ENCODE results near the gene IL12A.

IL12A gene

DNA sequence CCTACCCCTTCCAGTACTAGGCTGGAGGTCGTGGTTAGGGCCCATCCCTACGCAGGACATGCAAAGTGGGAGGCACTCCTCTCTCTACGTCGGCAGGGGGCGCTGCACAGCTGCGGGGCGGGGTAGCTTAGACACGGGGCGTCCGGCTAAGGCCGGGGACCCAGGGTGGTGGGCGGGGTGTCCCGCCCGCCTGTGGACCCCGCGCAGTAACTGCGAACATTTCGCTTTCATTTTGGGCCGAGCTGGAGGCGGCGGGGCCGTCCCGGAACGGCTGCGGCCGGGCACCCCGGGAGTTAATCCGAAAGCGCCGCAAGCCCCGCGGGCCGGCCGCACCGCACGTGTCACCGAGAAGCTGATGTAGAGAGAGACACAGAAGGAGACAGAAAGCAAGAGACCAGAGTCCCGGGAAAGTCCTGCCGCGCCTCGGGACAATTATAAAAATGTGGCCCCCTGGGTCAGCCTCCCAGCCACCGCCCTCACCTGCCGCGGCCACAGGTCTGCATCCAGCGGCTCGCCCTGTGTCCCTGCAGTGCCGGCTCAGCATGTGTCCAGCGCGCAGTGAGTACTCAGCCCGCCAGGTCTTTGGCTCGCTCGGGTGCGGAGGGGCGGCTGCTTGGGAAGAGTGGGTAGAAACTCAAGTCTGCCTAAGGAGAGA lies at the start of gene IL12A:
Gene IL12A, plus strand, starts transcription at position 219 of the 655 bp plus-strand sequence.
- peak; percentile 78 to 88 for DNase-seq

DNA sequence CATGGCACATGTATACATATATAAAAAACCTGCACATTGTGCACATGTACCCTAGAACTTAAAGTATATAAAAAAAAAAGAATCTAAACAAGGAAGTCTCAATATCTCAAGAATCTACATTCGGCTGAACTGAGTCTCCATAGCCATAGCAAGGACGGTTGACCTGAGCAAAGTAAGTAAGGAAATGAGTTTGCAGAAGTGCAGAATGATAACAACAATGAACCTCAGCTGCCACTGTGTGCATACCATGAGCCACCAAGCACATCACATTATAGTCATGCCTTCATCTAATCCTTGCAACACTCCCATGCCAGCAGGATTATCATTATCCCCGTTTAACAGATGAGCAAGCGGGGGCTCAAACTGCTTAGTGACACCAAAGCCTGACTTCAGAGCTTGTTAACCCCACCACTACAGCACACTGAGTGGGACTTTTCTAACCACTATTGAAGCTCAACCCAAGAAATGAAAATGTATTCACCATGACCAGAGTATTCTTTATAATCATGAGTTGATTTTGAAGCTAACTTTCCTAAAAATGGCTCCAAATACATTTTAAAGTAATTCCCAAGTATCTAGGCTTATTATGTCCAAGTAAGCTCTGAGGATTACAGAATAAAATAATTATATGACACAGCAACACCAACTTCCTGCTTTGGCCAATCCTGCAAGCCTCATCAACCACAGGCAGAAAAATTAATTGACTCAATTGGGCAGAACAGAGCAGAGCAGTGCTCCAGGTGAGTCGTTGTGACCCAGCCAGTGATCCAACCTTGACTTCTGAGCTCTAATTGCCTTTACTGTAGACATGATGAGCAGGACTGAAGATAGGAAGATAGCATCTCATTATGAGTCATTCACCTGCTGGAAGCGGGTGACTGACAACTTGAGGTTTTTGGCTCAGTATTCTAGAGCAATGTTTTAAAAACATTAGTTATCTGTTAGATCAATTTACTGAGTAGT lies 47.3 kb upstream of the IL12A start:
- peak in 1 of 2 donors; percentile 51 for DNase-seq

DNA sequence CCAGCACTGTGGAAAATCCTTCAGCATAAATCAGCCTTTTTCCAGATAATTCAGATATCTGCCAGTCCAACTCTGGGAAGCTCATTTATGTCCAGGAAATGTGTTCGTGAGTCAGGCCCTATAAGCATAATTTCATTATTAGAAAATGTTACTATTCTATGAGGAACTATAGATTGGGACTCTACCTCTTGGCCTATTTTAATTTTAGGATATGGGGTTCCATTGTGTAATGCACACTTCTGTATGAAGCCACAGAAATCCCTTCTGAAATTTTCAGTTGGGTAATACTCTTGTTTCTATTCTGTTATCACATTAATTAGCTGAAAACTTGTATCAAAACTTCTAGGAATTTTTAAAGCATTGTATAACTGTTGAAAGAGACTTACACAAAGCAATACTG lies 43.9 kb upstream of the IL12A start:
- DNase-seq = no peak

DNA sequence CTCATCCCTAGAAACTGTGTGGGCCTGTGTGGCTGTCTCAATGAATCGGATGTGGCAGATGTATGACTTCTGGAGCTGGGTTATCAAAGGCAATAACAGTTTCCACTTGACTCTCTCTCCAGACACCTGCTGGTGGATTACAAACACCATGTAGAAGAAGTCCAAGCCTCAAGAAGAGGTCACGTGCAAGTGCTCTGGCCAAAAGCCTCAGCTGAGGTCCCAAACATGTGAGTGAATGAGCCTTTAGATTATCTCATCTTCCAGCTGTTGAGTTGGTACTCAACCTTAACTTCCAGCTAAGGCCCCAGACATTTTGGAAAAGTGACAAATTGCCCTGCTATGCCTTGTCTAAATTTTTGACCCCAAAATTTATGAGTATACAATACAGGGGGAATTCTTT lies 42.7 kb upstream of the IL12A start:
- DNase-seq = no peak

DNA sequence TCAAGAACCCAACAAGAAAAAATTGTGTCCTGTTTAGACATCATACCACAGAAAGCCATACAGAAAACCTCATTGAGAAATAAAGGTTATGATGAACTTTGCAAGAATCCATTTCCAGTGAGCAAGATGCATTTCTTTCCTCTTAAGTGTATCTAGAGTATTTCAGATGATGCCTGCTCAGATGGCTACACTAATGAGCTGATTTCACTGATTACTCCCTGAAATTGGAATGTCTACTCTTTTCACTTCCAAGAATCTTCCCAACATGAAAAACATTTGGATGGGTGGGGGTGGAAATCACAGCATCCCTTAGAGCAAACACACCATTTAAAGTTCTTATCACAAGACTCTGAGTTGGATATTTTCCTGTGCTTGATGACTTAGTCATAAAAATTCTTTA lies 41.4 kb upstream of the IL12A start:
- no peak for DNase-seq

DNA sequence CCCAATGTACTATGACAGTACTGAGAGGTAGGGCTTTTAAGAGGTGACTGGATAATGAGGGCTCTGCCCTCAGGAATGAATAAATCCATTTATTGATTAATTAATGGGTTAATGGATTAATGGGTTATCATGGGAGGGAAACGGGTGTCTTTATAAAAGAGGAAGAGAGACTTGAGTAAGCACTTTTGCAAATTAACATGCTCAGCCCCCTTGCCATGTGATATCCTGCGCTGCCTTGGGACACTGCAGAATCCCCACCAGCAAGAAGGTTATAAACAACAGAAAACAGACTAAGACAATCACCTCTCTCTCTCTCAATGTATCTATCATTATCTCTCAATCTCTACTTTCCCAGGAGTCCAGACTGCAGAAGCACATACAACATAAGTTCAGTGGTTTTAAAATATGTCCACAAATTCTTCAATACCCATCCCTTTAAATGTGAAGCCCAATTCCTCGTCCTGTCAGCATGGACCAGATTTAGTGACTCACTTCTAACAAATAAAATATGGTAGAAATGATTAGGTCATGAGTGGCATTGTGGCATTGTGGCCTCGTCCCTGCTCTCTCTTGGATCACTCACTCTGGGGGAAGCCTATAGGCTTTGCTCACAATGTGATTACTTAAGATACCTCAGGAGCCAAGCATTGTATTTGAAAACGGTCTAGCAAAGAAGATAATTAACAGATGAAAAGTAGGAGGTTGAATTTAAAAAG lies 40.0 kb upstream of the IL12A start:
- peak in 1 of 2 donors; percentile 21 for DNase-seq

DNA sequence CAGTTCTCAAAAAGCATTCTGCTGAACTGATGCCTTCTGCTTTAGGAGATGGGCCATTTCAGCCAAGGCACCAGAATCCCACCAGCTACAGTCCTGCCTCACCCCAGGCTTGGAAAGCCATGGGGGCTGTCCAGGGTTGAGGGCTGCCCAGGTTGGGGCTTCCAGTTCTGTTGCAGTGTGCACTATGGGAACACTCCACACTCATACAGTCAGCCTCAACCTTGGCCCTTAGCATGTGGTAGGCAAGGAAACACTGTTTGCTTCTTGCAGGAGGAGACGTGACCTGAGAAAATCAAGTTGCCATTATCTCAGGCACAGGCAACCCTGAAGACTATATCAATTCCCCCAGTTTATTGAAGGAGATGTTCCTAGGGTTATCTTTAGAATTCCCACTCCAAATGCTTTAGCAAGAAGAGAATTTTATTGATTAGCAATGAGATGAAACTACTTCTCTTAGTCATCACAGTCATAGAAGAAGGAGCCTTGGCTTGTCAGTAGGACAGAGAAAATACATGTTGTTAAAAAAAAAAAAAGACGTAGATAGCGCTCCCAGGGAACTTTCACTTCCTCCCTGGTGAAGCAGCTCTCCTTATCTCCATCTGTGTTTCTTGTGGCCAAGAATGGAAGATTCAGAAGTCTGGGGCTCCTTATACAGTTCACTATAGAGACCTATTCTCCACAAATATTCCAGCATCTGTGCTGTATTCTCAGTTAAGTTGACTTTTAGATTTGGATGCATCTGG lies 38.3 kb upstream of the IL12A start:
- no peak for DNase-seq

DNA sequence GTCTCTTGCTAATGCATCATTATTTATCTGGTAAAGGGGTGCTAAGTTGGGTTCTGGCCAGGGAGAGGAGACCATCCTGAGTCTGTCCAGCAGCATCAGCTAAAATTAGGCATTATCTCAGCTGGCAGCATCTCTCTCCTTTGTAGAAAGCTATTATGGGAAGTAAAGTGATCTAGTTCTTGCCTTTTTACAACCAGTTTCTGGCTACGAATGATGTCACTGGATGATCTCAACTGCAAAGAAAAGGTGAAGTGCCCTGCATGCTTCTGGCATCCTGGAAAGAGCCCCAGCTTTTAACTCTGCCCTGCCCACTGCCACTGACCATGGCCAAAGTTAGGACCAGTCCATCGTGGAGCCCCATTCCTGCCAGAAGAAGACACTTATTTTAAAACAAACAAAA lies 37.1 kb upstream of the IL12A start:
- no peak for DNase-seq

DNA sequence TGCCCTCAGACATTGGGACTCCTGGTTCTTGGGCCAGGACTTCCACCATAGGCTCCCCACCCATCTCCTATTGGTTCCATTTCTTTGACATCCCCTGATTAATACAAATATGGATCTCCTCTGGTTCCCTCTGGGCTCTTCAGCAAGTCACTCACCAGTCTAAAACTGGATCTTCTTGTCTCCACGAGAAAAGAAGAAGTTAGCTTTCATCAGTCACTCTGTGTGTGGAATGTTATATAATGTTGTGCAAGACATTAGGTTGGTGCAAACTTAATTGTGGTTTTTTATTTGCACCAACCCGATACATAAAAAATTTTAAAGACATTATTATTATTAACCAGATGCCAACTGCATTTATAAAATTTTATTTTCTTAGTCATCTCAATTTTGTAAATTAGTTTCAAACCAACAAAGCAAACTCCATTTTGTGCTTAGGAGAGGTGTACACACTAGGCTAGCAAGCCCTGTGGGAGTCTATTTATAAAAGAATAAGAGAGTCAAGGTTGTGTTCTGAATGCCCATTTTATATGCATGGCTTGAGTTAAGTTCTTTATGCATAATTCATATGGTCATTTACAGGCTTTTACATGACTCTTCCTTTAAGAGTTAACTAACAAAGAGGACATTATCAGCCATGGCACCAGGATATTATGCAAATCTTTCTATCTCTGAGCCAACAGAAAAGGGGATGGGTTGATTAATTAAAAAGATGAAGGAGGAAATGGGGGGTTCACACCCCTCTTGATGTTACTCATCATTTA lies 35.1 kb upstream of the IL12A start:
- no peak for DNase-seq

DNA sequence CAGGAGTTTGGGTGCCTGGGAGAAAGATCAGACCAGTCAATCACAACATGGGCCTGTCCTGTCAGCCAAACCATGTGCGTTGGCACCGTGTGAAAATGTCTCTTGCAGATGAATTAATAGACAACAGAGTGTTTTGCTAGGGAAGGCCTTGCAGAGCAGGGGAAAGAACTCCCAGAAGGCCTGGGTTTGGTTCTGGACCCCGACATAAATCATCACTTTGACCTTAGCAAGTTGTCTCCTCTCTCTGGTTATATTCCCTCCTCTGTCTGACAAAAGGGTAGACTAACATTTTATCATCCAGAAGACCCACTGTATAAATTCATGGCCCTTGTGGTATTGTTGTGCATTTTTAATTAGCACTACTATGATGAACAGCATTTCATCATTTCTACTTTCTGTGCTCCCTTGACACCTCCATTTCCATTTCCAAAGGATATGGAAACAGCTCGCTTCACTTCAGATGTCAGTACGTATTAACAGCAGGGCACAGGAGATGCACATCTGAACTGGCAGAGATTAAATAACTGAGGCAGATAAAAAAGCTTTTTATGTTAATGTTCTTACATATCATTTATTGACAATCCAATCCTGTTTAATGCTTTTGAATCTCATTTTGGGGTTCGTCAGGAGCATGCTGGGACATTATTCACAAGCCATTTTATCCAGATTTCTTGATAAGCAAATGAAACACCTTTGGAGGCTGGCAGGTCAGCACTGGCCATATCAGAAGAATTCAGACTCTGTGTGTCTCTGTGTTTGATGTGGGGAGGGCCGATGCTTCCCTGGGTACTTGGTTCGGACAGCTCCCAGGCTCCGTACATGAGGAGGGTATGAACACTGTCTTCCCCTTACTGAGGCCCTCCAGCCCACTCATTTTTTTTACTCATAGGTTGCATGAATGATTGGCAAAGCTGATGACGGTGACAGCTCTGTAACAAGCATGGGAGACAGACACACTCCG lies 28.2 kb upstream of the IL12A start:
- DNase-seq = no peak

DNA sequence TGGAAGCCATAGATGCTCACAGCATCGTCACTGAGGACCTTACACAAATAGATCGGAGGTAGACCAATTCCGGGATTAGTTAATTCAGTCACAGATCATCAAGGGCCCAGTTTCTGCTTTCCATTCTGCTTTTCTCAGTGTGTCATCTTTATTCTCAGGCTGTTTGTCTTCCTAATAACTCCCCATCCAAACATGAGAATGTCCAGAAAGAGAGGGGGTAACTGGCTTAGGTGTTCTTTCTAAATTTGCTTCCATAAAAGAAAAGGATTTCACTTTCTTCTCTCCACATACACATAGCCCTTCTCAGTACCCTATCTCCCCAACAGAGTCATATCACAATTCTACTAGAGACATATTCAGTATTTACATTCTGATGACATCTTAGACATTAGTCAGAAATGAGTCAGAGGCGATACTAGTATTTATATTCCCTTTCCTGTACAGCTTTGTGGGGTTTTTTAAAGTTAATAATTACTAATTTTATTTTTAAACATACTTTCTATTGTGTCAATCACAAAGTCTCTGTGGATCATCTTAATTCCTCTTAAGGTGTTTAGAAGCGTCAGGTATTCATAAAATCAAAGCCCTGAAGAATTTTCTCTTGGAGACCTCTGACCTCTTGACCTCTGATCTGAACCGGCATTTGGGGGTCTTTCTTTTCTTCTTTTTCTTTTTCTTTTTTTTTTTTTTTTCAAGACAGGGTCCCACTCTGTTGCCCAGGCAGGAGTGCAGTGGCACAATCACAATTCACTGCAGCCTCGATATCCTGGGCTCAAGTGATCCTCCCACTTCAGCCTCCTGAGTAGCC lies 24.3 kb upstream of the IL12A start:
- DNase-seq = peak in 1 of 2 donors; percentile 13

DNA sequence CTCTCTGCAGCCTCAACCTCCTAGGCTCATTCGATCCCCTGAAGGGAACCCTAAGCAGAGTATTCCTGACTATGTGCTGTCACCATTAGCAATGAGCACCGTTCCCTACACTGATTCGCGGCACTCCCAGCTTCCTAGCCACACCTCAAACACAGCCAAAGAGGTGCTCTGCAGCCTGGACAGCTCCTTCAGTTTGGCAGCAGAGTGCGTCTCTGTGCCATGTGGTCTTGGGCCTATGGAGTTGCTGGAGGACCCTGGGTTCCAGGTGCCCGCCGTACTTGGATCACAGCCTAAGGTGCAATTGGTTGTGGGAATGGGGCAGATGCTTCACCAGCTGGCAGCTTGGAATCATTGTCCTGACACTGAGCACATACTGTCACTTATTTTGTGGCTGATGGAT lies 17.3 kb upstream of the IL12A start:
- no peak for DNase-seq

DNA sequence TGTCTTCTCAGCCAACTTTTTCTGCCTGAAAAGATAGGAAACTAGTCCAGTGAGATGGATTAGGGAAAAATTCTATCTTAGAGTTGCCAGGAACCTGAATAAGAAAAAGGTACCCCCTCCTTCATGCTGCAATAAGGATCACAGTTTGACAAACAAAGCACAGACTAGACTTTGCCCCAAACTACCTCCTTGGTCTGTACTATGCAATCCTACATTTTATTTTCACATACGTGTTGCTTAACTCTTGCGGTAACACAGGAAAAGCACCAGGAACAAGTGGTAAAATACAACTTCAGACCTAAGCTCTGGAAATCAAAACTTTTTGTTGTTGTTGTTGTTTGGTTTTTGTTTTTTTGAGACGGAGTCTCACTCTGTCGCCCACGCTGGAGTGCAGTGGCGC lies 11.3 kb upstream of the IL12A start:
- no peak for DNase-seq

DNA sequence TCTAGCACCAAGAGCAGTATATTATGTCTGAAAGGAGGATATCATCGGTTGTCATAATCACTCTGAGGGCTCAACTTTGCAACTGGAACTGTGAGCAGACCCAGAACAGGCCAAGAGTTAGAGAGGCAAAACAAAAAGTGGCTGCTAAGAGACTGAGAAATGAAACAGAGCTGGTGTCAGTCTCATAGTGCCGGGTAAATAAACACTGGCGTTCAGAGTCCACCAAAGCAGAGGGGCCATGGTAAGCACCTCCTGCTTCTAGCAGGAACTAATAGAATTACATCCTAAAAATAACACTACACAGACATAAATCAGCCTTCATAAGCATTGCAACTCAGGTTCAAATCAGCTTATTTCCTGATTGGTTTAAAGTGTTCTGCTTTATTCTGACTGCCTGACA lies 10.3 kb upstream of the IL12A start:
- DNase-seq = peak in 1 of 2 donors; percentile 73

DNA sequence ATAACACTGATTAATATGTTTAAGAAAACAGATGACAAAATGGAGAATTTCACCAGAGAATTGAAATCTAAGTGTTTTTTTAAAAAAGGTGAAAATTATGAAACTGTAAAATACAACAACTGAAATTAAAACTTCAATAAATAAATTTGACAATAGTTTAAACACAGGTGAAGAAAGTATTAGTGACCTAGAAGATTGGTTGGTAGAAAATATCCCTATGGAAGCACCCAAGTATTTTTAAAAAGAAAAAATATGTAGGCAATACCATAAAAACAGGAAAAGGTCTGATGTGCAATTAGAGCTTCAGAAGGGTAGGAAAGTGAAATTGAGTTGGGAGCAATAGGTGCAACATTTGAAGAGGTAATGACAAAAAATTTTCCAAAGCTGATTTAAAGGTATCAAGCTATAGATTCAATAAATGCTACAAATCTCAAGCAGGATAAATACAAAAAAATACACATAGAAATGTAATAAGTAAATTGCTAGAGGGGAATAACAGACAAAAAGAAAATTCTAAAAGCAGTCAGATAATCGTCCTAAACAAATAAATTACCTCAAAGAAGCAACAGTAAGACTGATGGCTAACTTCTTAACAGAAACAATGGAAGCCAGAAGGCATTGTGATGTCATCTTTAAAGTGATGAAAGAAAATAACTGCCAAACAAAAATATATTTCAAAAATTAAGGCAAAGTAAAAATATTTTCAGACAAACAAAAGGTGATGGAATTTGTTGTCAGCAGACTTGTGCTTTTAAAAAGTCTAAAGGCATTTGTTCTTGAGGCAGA lies 9.5 kb upstream of the IL12A start:
- no peak for DNase-seq

DNA sequence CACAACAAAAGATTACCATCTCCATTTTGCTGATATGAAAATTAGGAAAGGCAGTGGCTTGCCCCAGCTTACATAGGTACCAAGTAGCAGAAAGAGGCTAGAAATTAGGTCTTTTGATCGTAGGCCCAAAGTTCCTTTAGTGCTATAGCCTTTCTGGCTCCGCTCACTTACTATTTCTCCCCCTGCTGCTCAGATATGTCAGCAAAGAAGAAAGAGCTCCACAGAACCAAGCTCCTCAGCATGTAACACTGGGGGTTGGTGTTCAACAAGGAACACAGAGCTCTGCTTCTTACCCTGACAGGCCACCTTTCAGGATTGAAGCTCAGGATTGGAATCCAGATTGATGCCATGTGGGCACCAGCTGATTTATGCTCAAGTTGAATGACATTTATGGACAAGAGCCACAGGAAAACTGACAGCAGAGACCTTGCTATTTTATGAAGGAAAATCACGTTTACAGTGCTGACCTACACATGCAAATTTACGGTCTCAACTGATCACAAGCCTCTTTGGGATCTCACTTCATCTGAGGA lies 6.1 kb upstream of the IL12A start:
- DNase-seq = no peak

DNA sequence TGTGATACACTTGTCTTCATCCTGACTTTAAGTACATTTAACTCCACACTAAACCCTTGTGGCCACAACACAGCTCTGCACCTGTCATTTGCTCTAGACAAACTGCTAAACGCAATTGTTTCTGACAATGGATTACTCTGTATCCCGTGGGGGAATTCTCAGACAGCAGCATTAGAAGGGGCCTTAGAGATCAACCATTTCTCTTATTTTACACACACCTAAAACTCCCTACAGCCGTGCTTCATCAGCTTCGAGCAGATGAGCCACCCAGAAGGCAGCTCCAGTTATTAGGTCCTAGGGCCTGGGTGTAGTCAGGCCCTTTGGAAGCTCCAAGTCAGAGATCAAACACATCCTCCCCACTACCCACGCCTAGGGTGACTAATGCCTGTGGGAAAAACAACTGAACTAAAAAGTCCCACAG lies 1.3 kb upstream of the IL12A start:
- DNase-seq = peak in 1 of 2 donors; percentile 12

DNA sequence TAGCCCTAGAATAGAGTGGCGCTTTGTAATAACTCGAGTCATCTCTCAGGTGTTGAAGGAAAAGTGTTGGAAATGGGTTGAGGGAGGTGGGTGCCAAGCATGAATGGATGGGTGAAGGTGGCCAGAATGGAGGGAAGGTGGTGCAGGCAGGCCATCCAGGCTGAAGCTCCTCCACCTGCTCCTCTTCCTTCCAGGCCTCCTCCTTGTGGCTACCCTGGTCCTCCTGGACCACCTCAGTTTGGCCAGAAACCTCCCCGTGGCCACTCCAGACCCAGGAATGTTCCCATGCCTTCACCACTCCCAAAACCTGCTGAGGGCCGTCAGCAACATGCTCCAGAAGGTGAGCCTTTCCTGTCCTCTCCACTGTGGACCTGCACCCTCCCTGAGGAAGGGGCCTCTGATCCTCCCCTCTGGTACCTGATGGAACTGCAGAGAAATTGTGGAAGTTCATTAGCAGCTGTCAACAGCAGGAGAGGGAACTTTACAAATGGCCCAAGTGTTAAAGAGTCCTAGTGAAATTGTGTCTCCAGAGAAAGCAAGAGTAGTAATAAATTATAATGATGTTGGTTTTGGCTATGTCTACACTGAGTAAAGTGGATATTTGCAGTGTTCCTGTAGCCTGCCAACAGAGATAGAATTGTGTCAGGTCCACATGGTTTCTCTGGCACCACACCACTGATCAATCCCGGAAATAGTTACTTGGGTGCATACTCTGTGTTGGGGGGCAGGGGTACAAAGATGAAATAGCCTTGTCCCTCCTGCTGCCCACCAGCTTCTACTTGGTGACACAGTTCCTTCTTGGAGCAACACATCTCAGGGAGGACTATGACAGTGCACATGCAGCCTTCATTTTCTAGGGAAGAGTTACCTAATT lies 1.6 kb downstream of the IL12A start:
- peak in 1 of 2 donors; percentile 3 for DNase-seq
